NCI-H526 (cell line): Measurements from ENCODE around the gene ZSCAN18.

Experiments
- DNase-seq, 2 experiments: peaks; one replicate each; lab custom pipeline; 2025; lab: John Stamatoyannopoulos, UW

The ZSCAN18 gene

DNA sequence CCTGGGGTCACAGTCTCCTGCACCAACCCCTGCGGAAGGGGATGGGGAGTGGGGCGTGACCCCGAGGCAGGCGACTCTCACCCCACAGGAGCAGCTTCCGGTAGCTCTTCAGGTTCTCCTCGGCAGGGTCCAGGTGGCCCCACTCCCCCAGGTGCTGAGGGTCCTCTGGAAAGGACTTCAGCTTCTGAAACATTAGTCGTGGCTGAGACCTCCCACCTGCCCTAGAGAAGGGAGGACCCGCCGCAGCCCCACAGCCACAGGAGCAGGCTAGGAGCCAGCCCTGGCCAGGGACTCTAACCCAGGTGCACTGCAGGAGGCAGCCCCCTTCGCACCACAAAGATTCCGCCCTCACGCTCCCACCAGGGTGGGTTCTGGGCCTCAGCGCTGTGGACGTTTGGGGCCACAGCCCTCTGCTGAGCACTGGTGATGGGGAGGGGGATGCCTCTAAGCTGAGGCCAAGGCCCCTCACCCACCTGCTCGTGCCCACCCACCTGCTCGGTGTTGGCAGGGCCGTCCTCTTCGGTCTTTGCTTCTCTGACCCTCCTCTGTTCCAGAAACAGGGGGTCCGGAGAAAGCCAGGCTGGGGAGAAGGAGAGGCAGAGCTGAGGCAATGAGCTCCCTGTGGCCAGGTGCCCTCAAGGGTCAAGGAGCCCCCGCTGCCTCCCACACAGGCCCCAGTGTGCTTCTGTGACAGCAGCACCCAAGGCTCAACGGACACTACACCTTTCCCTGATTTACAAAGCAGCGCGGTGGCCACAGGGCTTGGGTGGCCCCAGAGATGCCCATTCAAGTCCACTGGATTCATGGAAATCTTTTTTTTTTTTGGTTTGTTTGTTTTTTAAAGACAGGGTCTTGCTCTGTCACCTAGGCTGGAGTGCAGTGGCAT is 11.0 kb downstream of the ZSCAN18 start:
- DNase-seq, result no peak

DNA sequence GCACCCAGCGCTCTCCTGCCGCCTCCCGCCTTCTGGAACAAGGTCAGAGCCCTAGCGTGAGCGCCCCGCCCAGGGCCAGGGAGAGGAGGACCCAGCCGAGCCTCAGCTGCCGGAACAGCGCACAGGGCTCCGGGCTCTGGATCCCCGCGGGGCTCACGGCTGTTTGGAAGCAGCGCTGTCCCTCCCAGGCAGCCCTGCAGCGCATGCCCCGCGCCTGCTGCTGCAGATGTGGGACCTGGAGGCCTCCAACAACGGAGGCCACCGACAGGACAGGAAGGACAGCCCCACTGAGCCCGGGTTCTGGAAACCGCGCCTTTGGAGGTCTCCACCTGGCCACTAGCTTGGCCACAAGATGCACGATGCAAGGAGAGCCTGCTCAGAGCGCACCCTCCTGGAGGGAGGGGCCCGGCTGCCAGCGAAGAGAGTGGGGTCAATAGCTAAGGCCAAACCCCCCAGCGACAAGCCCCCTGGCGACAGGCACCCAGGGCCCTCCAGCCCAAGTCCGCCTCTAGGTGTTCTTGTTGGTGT is 12.6 kb downstream of the ZSCAN18 start:
- no peak for DNase-seq

- DNase-seq, result no peak
Observed at GRCh38 chr19:58084596-58085347, 13.3 kb downstream of the ZSCAN18 start.

- DNase-seq, result no peak
Observed at GRCh38 chr19:58083021-58083420, 15.0 kb downstream of the ZSCAN18 start.

GRCh38 chr19:58079792-58080191 is 18.2 kb downstream of the ZSCAN18 start:
- DNase-seq, result no peak

- no peak for DNase-seq
Observed at GRCh38 chr19:58067240-58067912, 30.7 kb downstream of the ZSCAN18 start.

GRCh38 chr19:58063712-58064111 is 34.3 kb downstream of the ZSCAN18 start:
- DNase-seq, result no peak

- DNase-seq, result no peak
Observed at GRCh38 chr19:58060231-58060630, 37.8 kb downstream of the ZSCAN18 start.

DNA sequence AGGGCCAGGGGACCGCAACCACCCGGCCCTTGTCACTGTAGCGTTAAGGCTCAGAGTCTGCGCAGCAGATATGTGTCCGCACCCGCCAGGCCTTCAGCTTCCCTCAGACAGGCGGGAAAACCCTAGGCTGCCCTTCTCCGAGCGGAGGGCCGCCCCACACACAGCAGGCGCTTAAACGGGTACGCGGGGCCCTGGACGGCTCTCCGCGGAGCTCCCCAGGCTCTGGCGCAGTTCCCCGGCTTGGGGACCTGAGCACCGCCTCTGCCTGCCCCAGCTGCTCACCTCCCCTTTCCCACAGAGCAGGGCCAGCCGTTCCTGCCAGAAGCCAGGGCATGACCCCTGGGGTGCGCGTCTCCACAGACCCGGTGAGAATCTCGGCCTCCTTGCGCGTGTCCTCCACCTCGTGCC is 38.4 kb downstream of the ZSCAN18 start:
- DNase-seq, result no peak

GRCh38 chr19:58059003-58059670 is 38.9 kb downstream of the ZSCAN18 start, which contains the start of gene ZNF135:
Gene ZNF135 (plus strand): TSS chr19:58059282. CDS start chr19:58060003, 721 bp downstream.
- DNase-seq, result peak in 1 of 2 experiments; percentile 69

GRCh38 chr19:58058467-58058866 is 39.6 kb downstream of the ZSCAN18 start:
- DNase-seq, result no peak

DNA sequence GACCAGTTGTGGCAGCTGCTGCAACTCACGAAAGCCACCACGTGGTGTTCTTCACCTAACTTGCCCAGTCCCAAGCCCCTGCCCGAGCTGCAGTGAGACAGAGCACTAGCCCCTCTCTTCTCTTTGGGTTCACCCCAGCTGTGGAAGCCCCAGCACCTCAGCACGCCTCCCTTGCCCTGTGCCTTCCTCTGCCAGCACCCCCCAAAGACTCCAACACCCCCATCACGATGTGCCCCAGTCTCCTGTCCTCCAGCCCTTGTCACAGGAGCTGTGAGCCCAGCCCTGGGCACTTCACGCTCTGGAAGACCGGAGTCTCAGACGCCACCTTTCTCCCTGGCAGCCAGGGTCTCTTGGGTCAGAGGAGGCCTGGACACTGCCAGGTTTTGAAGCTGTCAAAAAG is 41.2 kb downstream of the ZSCAN18 start:
- no peak for DNase-seq

DNA sequence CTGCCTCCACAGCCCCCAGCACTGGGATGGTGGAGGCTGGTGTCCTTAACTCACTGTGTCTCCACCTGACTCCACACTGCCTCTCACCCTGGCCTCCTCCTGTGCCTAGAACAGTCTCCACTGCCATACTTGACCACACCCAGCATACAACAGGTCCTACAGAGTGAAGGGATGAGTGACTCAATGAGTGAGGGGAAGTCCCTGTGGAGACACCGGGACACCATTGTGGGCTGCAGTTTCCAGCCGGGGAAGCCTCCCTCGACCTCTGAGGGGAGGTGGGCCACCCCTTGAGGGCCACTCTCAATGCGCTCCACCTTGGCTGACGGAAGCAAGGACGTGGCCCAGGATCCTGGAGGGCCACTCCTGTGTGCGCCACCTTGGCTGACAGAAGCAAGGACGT is 41.8 kb downstream of the ZSCAN18 start:
- DNase-seq, result no peak

DNA sequence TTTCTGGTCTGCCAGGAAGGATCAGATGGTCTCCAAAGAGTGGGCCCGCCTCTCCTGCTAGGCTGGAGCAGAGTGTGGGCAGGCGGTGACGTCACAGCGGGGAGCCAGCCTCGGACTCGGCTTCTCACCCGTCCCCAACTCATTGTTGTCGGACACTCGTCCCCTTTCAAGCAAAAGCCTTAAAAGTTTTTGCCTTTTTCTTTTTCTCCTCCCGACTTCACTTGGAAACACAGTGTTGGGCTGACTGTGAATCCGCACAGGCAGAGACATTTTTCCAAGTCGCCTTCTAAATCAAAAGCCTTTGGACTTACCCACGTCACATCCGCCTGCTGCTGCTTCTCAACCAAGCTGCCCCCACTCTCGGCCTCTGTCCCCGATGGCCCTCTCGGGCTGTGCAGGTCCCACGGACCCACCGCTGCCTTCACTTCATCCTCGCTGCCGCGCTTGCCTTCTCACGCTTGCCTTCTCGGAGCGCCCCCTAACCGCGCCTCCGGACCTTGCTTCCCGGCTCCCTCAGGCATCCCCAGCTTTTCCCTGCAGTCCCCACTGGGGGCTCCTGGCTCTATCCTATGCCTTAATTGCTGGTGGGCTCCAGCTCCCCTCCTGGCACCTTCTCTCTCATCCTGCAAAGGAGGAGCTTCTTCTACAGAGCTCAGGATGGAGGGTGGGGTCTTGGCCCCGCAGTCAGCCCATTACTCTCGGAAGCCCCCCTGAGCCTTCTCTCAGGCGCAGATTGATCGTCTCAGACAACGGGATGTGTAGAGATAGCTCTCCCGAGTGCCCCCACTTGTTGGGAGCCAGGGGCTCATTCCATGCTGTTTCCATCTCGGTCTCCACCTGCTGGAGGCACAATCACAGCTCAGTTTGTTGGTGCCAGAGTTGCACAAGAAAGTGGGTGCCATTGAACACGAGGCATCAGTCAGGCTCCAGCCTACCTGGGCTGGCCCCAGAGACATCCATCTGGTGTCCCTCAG is 42.8 kb downstream of the ZSCAN18 start:
- DNase-seq, result peak in 1 of 2 experiments; percentile 23

DNA sequence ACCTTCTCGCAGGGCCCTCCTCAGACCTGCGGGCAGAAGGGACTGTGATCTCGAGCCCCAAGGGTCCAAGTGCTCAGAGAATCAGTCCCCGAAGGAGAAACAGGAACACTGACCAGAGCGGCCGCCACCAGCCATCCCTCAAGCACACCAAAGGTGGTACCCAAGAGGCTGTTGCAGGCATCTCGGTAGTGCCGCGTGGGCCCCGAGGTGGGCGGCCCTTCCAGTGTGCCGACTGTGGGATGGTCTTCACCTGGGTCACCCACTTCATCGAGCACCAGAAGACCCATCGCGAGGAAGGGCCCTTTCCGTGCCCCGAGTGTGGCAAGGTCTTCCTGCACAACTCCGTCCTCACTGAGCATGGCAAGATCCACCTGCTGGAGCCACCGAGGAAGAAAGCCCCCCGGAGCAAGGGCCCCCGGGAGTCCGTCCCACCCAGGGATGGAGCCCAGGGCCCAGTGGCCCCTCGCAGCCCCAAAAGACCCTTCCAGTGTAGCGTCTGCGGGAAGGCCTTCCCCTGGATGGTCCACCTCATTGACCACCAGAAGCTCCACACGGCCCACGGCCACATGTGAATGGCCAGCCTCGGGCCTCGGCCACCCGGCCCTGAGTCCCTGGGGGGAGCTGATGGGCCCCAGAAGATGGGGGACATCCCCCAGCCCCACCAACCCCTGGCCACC is 44.4 kb downstream of the ZSCAN18 start:
- no peak for DNase-seq

- no peak for DNase-seq
Observed at GRCh38 chr19:58052256-58052655, 45.8 kb downstream of the ZSCAN18 start.

- DNase-seq, result no peak
Observed at GRCh38 chr19:58047672-58048071, 50.4 kb downstream of the ZSCAN18 start.

DNA sequence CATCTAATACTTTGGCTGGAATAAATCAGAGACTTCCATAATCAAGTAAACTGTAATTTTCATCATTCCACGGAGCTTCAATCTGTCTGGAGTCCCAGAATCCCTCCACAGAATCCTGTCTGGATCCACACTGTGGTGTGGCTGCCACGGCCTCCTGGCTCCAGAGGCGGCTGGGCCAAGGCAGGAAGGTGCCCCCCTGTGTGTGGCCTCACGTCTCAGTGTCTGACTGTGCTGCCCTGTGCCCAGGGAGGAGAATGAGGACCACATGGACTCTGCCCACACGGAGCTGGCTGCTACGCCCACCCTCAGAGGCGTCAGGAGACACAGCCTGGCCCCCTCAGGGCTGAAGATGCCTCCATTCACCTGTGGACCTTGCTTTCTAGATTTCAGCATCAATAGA is 51.2 kb downstream of the ZSCAN18 start:
- no peak for DNase-seq

DNA sequence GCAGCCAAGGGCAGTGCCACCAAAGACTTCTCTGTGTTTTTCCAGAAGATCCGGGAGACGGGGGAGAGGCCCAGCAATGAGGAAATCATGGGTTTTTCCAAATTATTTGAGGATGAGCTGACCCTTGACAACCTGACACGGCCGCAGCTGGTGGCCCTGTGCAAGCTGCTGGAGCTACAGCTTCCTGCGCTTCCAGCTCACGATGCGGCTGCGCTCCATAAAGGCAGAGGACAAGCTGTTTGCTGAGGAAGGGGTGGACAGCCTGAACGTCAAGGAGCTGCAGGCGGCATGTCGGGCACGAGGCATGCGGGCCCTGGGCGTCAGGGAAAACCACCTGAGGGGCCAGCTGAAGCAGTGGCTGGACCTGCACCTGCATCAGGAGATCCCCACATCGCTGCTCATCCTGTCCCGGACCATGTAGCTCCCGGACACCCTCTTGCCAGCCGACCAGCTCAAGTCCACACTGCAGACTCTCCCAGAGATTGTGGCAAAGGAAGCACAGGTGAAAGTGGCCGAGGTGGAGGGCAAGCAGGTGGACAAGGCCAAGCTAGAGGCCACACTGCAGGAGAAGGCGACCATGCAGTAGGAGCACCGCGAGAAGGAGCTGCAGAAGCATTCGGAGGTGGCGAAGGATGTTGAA is 52.5 kb downstream of the ZSCAN18 start:
- no peak for DNase-seq
